SK-N-SH treated with all-trans-retinoic acid at 6 μM for 48 hours (cell line): ENCODE measurements around the gene LYSMD2.

ENCODE experiments used
- ATAC-seq: fragments of 200-7000 bp; cut with Tn5 transposase; 3 replicates; pipeline ENCODE4 v1.9.1; 2020; ENCODE audit warnings: mild to moderate bottlenecking, moderate library complexity
- CSDC2 ChIP-seq: fragments of 250-450 bp; sonication (Bioruptor Pico); IDR thresholded peaks from 2 replicates; pipeline ENCODE4 v1.5.0; 2020; ENCODE audit warnings: mild to moderate bottlenecking, moderate library complexity
- CSRNP3 ChIP-seq: fragments of 250-450 bp; sonication (Bioruptor Pico); IDR thresholded peaks from 2 replicates; pipeline ENCODE4 v1.5.1; 2021; ENCODE audit warnings: mild to moderate bottlenecking, moderate library complexity
- ESRRG ChIP-seq: fragments of 250-450 bp; sonication (Bioruptor Pico); IDR thresholded peaks from 2 replicates; pipeline ENCODE4 v1.6.1; 2021; ENCODE audit warnings: mild to moderate bottlenecking
- ISL1 ChIP-seq: fragments of 250-450 bp; sonication (Bioruptor Pico); IDR thresholded peaks from 2 replicates; pipeline ENCODE4 v2.1.2; 2022; ENCODE audit warnings: mild to moderate bottlenecking, moderate library complexity
- POU6F1 ChIP-seq: fragments of 250-450 bp; sonication (Bioruptor Pico); IDR thresholded peaks from 2 replicates; pipeline ENCODE4 v1.8.0; 2021; ENCODE audit warnings: low read depth, mild to moderate bottlenecking, moderate library complexity, borderline replicate concordance
- PPARA ChIP-seq: fragments of 250-450 bp; sonication (Bioruptor Pico); IDR thresholded peaks from 2 replicates; pipeline ENCODE4 v1.5.0; 2020; ENCODE audit warnings: mild to moderate bottlenecking, borderline replicate concordance
- SNAI2 ChIP-seq: fragments of 250-450 bp; sonication (Bioruptor Pico); IDR thresholded peaks from 2 replicates; pipeline ENCODE4 v1.5.0; 2020; ENCODE audit warnings: mild to moderate bottlenecking, moderate library complexity
- TCF4 ChIP-seq: fragments of 250-450 bp; sonication (Bioruptor Pico); IDR thresholded peaks from 2 replicates; pipeline ENCODE4 v1.8.0; 2021; ENCODE audit warnings: mild to moderate bottlenecking, moderate library complexity, borderline replicate concordance
- TOX ChIP-seq: fragments of 250-450 bp; sonication (Bioruptor Pico); IDR thresholded peaks from 2 replicates; pipeline ENCODE4 v1.8.0; 2021; ENCODE audit warnings: mild to moderate bottlenecking, moderate library complexity, borderline replicate concordance
- ZC3H10 ChIP-seq: fragments of 250-450 bp; sonication (Bioruptor Pico); IDR thresholded peaks from 2 replicates; pipeline ENCODE4 v1.5.1; 2021; ENCODE audit warnings: mild to moderate bottlenecking, moderate library complexity
- ZFP3 ChIP-seq: fragments of 250-450 bp; sonication (Bioruptor Pico); IDR thresholded peaks from 2 replicates; pipeline ENCODE4 v1.5.0; 2020; ENCODE audit warnings: mild to moderate bottlenecking, moderate library complexity
- ZFP30 ChIP-seq: fragments of 450-650 bp; formaldehyde crosslinking; IDR thresholded peaks from 2 replicates; pipeline ENCODE4 v1.5.0; 2022; ENCODE audit warnings: mild to moderate bottlenecking, moderate library complexity
- ZNF565 ChIP-seq: fragments of 450-650 bp; formaldehyde crosslinking; conservative IDR thresholded peaks from 2 replicates; pipeline ENCODE4 v1.5.0; 2020; ENCODE audit warnings: low read depth, mild to moderate bottlenecking, moderate library complexity
- ZNF8 ChIP-seq: fragments of 450-650 bp; formaldehyde crosslinking; IDR thresholded peaks from 2 replicates; pipeline ENCODE4 v1.5.0; 2020; ENCODE audit warnings: mild to moderate bottlenecking, moderate library complexity
- TF ChIP-seq, protein P1 (sequence below): fragments of 250-450 bp; sonication (Bioruptor Pico); IDR thresholded peaks from 2 replicates; pipeline ENCODE4 v1.5.0; 2020; ENCODE audit warnings: mild to moderate bottlenecking, moderate library complexity
- TF ChIP-seq, protein P2 (sequence below): fragments of 250-450 bp; sonication (Bioruptor Pico); IDR thresholded peaks from 2 replicates; pipeline ENCODE4 v1.5.1; 2020; ENCODE audit warnings: low read depth, mild to moderate bottlenecking, moderate library complexity

The LYSMD2 gene

GRCh38 chr15:51724199-51724598 is 13.3 kb downstream of the LYSMD2 start (continued):
- TF ChIP-seq, protein P1, sequence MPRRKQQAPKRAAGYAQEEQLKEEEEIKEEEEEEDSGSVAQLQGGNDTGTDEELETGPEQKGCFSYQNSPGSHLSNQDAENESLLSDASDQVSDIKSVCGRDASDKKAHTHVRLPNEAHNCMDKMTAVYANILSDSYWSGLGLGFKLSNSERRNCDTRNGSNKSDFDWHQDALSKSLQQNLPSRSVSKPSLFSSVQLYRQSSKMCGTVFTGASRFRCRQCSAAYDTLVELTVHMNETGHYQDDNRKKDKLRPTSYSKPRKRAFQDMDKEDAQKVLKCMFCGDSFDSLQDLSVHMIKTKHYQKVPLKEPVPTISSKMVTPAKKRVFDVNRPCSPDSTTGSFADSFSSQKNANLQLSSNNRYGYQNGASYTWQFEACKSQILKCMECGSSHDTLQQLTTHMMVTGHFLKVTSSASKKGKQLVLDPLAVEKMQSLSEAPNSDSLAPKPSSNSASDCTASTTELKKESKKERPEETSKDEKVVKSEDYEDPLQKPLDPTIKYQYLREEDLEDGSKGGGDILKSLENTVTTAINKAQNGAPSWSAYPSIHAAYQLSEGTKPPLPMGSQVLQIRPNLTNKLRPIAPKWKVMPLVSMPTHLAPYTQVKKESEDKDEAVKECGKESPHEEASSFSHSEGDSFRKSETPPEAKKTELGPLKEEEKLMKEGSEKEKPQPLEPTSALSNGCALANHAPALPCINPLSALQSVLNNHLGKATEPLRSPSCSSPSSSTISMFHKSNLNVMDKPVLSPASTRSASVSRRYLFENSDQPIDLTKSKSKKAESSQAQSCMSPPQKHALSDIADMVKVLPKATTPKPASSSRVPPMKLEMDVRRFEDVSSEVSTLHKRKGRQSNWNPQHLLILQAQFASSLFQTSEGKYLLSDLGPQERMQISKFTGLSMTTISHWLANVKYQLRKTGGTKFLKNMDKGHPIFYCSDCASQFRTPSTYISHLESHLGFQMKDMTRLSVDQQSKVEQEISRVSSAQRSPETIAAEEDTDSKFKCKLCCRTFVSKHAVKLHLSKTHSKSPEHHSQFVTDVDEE (CRISPR knock-in tag) = no peak
- TF ChIP-seq ISL1 (CRISPR knock-in tag) = no peak
- TF ChIP-seq ZFP3 (CRISPR knock-in tag) = no peak
- no peak for TF ChIP-seq ZFP30 (CRISPR knock-in tag)
- TF ChIP-seq, protein P2, sequence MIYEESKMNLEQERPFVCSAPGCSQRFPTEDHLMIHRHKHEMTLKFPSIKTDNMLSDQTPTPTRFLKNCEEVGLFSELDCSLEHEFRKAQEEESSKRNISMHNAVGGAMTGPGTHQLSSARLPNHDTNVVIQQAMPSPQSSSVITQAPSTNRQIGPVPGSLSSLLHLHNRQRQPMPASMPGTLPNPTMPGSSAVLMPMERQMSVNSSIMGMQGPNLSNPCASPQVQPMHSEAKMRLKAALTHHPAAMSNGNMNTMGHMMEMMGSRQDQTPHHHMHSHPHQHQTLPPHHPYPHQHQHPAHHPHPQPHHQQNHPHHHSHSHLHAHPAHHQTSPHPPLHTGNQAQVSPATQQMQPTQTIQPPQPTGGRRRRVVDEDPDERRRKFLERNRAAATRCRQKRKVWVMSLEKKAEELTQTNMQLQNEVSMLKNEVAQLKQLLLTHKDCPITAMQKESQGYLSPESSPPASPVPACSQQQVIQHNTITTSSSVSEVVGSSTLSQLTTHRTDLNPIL (CRISPR knock-in tag) = no peak
- no peak for TF ChIP-seq PPARA (CRISPR knock-in tag)
- no peak for TF ChIP-seq ESRRG (CRISPR knock-in tag)
- TF ChIP-seq ZNF565 = no peak
- no peak for TF ChIP-seq CSRNP3 (CRISPR knock-in tag)
- no peak for TF ChIP-seq TCF4
- TF ChIP-seq ZC3H10 (CRISPR knock-in tag) = no peak
- TF ChIP-seq SNAI2 (CRISPR knock-in tag) = no peak

GRCh38 chr15:51721199-51721960 is 16.1 kb downstream of the LYSMD2 start:
- no peak for ATAC-seq
- TF ChIP-seq TCF4 (no peak), POU6F1 (no peak), ESRRG (CRISPR knock-in tag) (no peak), ISL1 (CRISPR knock-in tag) (no peak), TOX (no peak), ZC3H10 (CRISPR knock-in tag) (no peak), CSDC2 (CRISPR knock-in tag) (no peak), ZNF8 (CRISPR knock-in tag) (no peak), PPARA (CRISPR knock-in tag) (no peak)
- TF ChIP-seq, protein P1 (CRISPR knock-in tag) = no peak
- TF ChIP-seq, protein P2 (CRISPR knock-in tag) = no peak
- TF ChIP-seq, all 23 proteins: peak for 0
